IMR-90 (cell line): Measurements from ENCODE around the gene TUBGCP6. TPM values are rescaled to one million over a fixed set of nuclear protein-coding genes. Genes with fewer than 3 reads are reported as not detected.

Experiments used
- ATAC-seq: fragments of 200-7000 bp; cut with Tn5 transposase; 2 replicates; pipeline ENCODE4 v1.9.1; 2020; ENCODE audit warnings: low read depth, mild to moderate bottlenecking, moderate library complexity
- BruUV-seq: library from RNA; stranded (reverse); fragments of 400-500 nt; replicated peaks from 2 replicates; lab custom pipeline; 2021; lab: Mats Ljungman, UMichigan
- CTCF ChIA-PET: fragments of 300-600 bp; formaldehyde crosslinking; extraction: SDS; loops from one replicate; lab custom pipeline; 2021; ENCODE audit warnings: antibody characterized with exemption; lab: Yijun Ruan, JAX
- POLR2A ChIA-PET: fragments of 300-600 bp; sonication (Branson Sonifier 250); formaldehyde crosslinking; loops from one replicate; lab custom pipeline; 2022; ENCODE audit warnings: antibody characterized with exemption; ENCODE audit not compliant: unreplicated experiment; lab: Charles Lee
- DNase-seq: peaks from one replicate; pipeline ENCODE4 v3.0.0; 2013
- H2AFZ ChIP-seq: replicated peaks from 2 replicates; pipeline ENCODE3; 2013; ENCODE audit warnings: low read length, mild to moderate bottlenecking; ENCODE audit not compliant: poor library complexity
- H2AK5ac ChIP-seq: 2 replicates; pipeline ENCODE4 v1.6.1; 2013; ENCODE audit warnings: low read depth, low read length, inconsistent platforms
- H2AK9ac ChIP-seq: replicated peaks from 2 replicates; pipeline ENCODE3; 2013; ENCODE audit warnings: mild to moderate bottlenecking, low read depth, low read length, moderate library complexity; ENCODE audit not compliant: poor library complexity
- H2BK120ac ChIP-seq: 2 replicates; pipeline ENCODE4 v1.6.1; 2013; ENCODE audit warnings: low read depth, low read length, inconsistent platforms
- H2BK15ac ChIP-seq: 3 replicates; pipeline ENCODE4 v1.6.1; 2013; ENCODE audit warnings: low read depth, low read length, inconsistent platforms
- H2BK20ac ChIP-seq: 2 replicates; pipeline ENCODE4 v1.6.1; 2013; ENCODE audit warnings: low read depth, mild to moderate bottlenecking, inconsistent platforms, low read length, moderate library complexity
- H2BK5ac ChIP-seq: 2 replicates; pipeline ENCODE4 v1.6.1; 2013; ENCODE audit warnings: mild to moderate bottlenecking, low read depth, low read length, inconsistent platforms; ENCODE audit not compliant: poor library complexity, severe bottlenecking
- H3K14ac ChIP-seq: replicated peaks from 2 replicates; pipeline ENCODE4 v1.6.1; 2013; ENCODE audit warnings: low read depth, low read length, inconsistent platforms
- H3K18ac ChIP-seq: 2 replicates; pipeline ENCODE4 v1.6.1; 2013; ENCODE audit warnings: low read depth, low read length, control low read depth
- H3K23ac ChIP-seq: 2 replicates; pipeline ENCODE4 v1.6.1; 2013; ENCODE audit warnings: low read depth, low read length, inconsistent platforms
- H3K27ac ChIP-seq: 2 replicates; pipeline ENCODE4 v1.5.1; 2013; ENCODE audit warnings: mild to moderate bottlenecking, control low read depth, low read length; ENCODE audit not compliant: insufficient read depth
- H3K27me3 ChIP-seq: 2 replicates; pipeline ENCODE4 v1.6.1; 2013; ENCODE audit warnings: low read length; ENCODE audit not compliant: control insufficient read depth, insufficient read depth
- H3K36me3 ChIP-seq: 2 replicates; pipeline ENCODE4 v1.6.1; 2013; ENCODE audit warnings: low read length, mixed read lengths; ENCODE audit not compliant: control insufficient read depth, insufficient read depth
- H3K4ac ChIP-seq: 2 replicates; pipeline ENCODE4 v1.6.1; 2013; ENCODE audit warnings: low read depth, low read length, inconsistent platforms
- H3K4me1 ChIP-seq: 2 replicates; pipeline ENCODE4 v1.6.1; 2013; ENCODE audit warnings: low read length, mixed read lengths; ENCODE audit not compliant: control insufficient read depth, insufficient read depth
- H3K4me2 ChIP-seq: 2 replicates; pipeline ENCODE4 v1.6.1; 2013; ENCODE audit warnings: low read depth, mild to moderate bottlenecking, control low read depth, low read length, moderate library complexity
- H3K4me3 ChIP-seq: 2 replicates; pipeline ENCODE4 v1.5.1; 2013; ENCODE audit warnings: low read depth, mild to moderate bottlenecking, control low read depth, low read length, moderate library complexity; ENCODE audit not compliant: insufficient read depth
- H3K56ac ChIP-seq: 2 replicates; pipeline ENCODE4 v1.6.1; 2013; ENCODE audit warnings: low read length, inconsistent platforms; ENCODE audit not compliant: insufficient read depth; ENCODE audit errors: extremely low read depth
- H3K79me1 ChIP-seq, 2 experiments: 2 replicates each; pipeline ENCODE4 v1.6.1; 2013; ENCODE audit warnings: low read length in 2 of 2, inconsistent platforms in 1 of 2, low read depth in 1 of 2
- H3K9ac ChIP-seq: 2 replicates; pipeline ENCODE4 v1.6.1; 2013; ENCODE audit warnings: low read depth, low read length, control low read depth
- H3K9me1 ChIP-seq: 2 replicates; pipeline ENCODE4 v1.6.1; 2013; ENCODE audit warnings: low read length, inconsistent platforms; ENCODE audit not compliant: insufficient read depth
- H3K9me3 ChIP-seq: 2 replicates; pipeline ENCODE4 v1.6.1; 2013; ENCODE audit warnings: low read length; ENCODE audit not compliant: control insufficient read depth, insufficient read depth
- H4K20me1 ChIP-seq: 2 replicates; pipeline ENCODE4 v1.6.1; 2013; ENCODE audit warnings: low read length, inconsistent platforms; ENCODE audit not compliant: insufficient read depth
- H4K5ac ChIP-seq: 2 replicates; pipeline ENCODE4 v1.6.1; 2013; ENCODE audit warnings: mild to moderate bottlenecking, low read depth, low read length, control low read depth
- H4K8ac ChIP-seq, 2 experiments: 2 replicates each; pipeline ENCODE4 v1.6.1; 2013; ENCODE audit warnings: low read depth in 2 of 2, low read length in 2 of 2, control low read depth in 1 of 2, inconsistent platforms in 1 of 2
- H4K91ac ChIP-seq: 2 replicates; pipeline ENCODE4 v1.6.1; 2013; ENCODE audit warnings: low read depth, low read length, inconsistent platforms; ENCODE audit not compliant: insufficient read depth
- FOS ChIP-seq: fragments of 150-350 bp; IDR thresholded peaks from 2 replicates; pipeline ENCODE4 v1.6.1; 2016; ENCODE audit warnings: low read depth, low read length
- MAFK ChIP-seq: IDR thresholded peaks from 2 replicates; pipeline ENCODE4 v1.6.1; 2012; ENCODE audit warnings: low read depth, low read length, improper control_type of control experiment
- MAZ ChIP-seq: IDR thresholded peaks from 2 replicates; pipeline ENCODE4 v1.6.1; 2012; ENCODE audit warnings: low read depth, mild to moderate bottlenecking, low read length, improper control_type of control experiment, moderate library complexity, borderline replicate concordance
- MXI1 ChIP-seq: IDR thresholded peaks from 2 replicates; pipeline ENCODE4 v1.6.1; 2012; ENCODE audit warnings: low read depth, mild to moderate bottlenecking, low read length, moderate library complexity, borderline replicate concordance
- POLR2A ChIP-seq: IDR thresholded peaks from 2 replicates; pipeline ENCODE4 v1.6.1; 2012; ENCODE audit warnings: mild to moderate bottlenecking, low read depth, low read length
- USF2 ChIP-seq: fragments of 150-350 bp; IDR thresholded peaks from 2 replicates; pipeline ENCODE4 v1.6.1; 2017; ENCODE audit warnings: mild to moderate bottlenecking, antibody characterized with exemption, low read length, low read depth
- WGBS, 2 experiments: methylation state at CpG; one replicate each; pipeline versions ENCODE4 v1.1.5 to v1.1.7; 2013; ENCODE audit warnings: missing lambda C conversion rate in 2 of 2; ENCODE audit not compliant: insufficient read length in 1 of 2; ENCODE audit errors: extremely low coverage in 2 of 2; 5-methylcytosine and 5-hydroxymethylcytosine counted together
- dilution Hi-C: fragments of 300-500 bp; cut with HindIII; formaldehyde crosslinking; loops from one replicate; pipeline ENCODE4 v1.14.3; 2018; ENCODE audit warnings: low sequenced_read_pairs; ENCODE audit not compliant: unreplicated experiment
- in situ Hi-C: fragments of 300-500 bp; cut with MboI; formaldehyde crosslinking; loops from 3 replicates; pipeline ENCODE4 v1.14.3; 2019; ENCODE audit warnings: low sequenced_read_pairs, inconsistent platforms, mixed read lengths
- intact Hi-C: fragments of 100-400 bp; cut with micrococcal nuclease; formaldehyde crosslinking; loops from 2 replicates; pipeline ENCODE4 v1.10.0; 2022
- polyA plus RNA-seq, 3 experiments: library from polyadenylated mRNA; depleted of rRNA; stranded (reverse); fragments of >200 nt; gene quantifications; 2 replicates each; pipeline ENCODE4 v1.2.3, GENCODE V29; 2012; ENCODE audit warnings: low replicate concordance in 1 of 3
- total RNA-seq: library from RNA; depleted of rRNA; stranded (reverse); fragments of >200 nt; gene quantifications from 2 replicates; pipeline ENCODE4 v1.2.3, GENCODE V29; 2012
- TF ChIP-seq, protein P1 (sequence below): conservative IDR thresholded peaks from 2 replicates; pipeline ENCODE4 v1.5.1; 2012; ENCODE audit warnings: mild to moderate bottlenecking, low read depth, low read length, improper control_type of control experiment

Gene TUBGCP6
- total and polyA plus RNA-seq, 2 of the 4 experiments (the other 2 are of a cell fraction), result 10.8 to 28.6 TPM

GRCh38 chr22:50201191-50202129 lies 43.4 kb downstream of the TUBGCP6 start:
- peak overlapping the region; percentile 92 for H3K4me3 ChIP-seq
- in situ Hi-C loops (loop anchor here (25.0 kb wide), 1 partner anchor 389 kb away; no protein-coding TSS in a partner anchor), intact Hi-C loops (loop anchor here (10.0 kb wide), 1 partner anchor 227 kb away; no protein-coding TSS in a partner anchor), dilution Hi-C loops (no loop called here)
- TF ChIP-seq USF2, result no peak
- TF ChIP-seq POLR2A, result no peak
- TF ChIP-seq MAFK, result no peak
- TF ChIP-seq, protein P1, sequence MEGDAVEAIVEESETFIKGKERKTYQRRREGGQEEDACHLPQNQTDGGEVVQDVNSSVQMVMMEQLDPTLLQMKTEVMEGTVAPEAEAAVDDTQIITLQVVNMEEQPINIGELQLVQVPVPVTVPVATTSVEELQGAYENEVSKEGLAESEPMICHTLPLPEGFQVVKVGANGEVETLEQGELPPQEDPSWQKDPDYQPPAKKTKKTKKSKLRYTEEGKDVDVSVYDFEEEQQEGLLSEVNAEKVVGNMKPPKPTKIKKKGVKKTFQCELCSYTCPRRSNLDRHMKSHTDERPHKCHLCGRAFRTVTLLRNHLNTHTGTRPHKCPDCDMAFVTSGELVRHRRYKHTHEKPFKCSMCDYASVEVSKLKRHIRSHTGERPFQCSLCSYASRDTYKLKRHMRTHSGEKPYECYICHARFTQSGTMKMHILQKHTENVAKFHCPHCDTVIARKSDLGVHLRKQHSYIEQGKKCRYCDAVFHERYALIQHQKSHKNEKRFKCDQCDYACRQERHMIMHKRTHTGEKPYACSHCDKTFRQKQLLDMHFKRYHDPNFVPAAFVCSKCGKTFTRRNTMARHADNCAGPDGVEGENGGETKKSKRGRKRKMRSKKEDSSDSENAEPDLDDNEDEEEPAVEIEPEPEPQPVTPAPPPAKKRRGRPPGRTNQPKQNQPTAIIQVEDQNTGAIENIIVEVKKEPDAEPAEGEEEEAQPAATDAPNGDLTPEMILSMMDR, result no peak
- no peak for TF ChIP-seq FOS
- TF ChIP-seq MXI1, result peak; percentile 81; the same call in 1 of the 2 replicates
- TF ChIP-seq MAZ, result no peak
- no peak overlapping the region for H2BK120ac ChIP-seq
- DNase-seq (no peak), ATAC-seq (peak; percentile 36)
- H4K5ac ChIP-seq, result no peak overlapping the region
- H4K8ac ChIP-seq, result 0 out of 4 replicates have a peak overlapping the region, but pooled peaks of 1 of the 2 experiments have one; percentile 65
- peak overlapping the region; percentile 42; the same call in 1 of the 2 replicates for H3K4ac ChIP-seq
- no peak overlapping the region for H2BK15ac ChIP-seq
- peak overlapping the region; percentile 68; the same call in 1 of the 2 replicates for H3K27ac ChIP-seq
- ChIA-PET CTCF (no interaction called here), POLR2A (no interaction called here)
- H4K20me1 ChIP-seq, result peaks cover 13% of the 10 kb centered on the region
- 1% methylated on average over 48 of the region's 115 CpGs; no CpG with 5 or more reads in 1 of the 2 experiments for WGBS, 2 experiments
- 0 out of 2 replicates have a peak, but pooled peaks cover 2% of the 10 kb centered on the region for H3K9me1 ChIP-seq
- peaks cover 4% of the 10 kb centered on the region; the same call in 1 of the 2 replicates for H3K4me1 ChIP-seq
- peaks cover 22% of the 10 kb centered on the region for H3K36me3 ChIP-seq
- H2AK5ac ChIP-seq, result no peak overlapping the region
- H2BK20ac ChIP-seq, result no peak overlapping the region
- peak overlapping the region; percentile 31 for H3K23ac ChIP-seq
- no peak overlapping the region for H3K56ac ChIP-seq
- H2AK9ac ChIP-seq, result peak overlapping the region; percentile 96
- H3K9me3 ChIP-seq, result no peaks in the 10 kb centered on the region
- H3K9ac ChIP-seq, result peak overlapping the region; percentile 69
- peaks cover 41 to 51% of the 10 kb centered on the region in 2 experiments for H3K79me1 ChIP-seq
- H3K14ac ChIP-seq, result no peak overlapping the region
- H2BK5ac ChIP-seq, result peak overlapping the region; percentile 56
- H3K4me2 ChIP-seq, result peak overlapping the region; percentile 93
- H4K91ac ChIP-seq, result no peak overlapping the region
- H2AFZ ChIP-seq, result peak overlapping the region; percentile 94
- no TSS peak for BruUV-seq
- H3K27me3 ChIP-seq, result no peaks in the 10 kb centered on the region
- H3K18ac ChIP-seq, result no peak overlapping the region
